Islet of Langerhans (tissue), 1 donor: ENCODE data around the gene PVR.
"Not testable (repeated sequence)": the region's sequence is repeated elsewhere in the genome, so short reads cannot be mapped to it uniquely, and the experiment has no call there.

Experiments
- FAIRE-seq: peaks from one replicate; lab custom pipeline; 2011; peaks lifted over from hg19 to GRCh38; lab: Jason Lieb, UNC

PVR gene, protein sequence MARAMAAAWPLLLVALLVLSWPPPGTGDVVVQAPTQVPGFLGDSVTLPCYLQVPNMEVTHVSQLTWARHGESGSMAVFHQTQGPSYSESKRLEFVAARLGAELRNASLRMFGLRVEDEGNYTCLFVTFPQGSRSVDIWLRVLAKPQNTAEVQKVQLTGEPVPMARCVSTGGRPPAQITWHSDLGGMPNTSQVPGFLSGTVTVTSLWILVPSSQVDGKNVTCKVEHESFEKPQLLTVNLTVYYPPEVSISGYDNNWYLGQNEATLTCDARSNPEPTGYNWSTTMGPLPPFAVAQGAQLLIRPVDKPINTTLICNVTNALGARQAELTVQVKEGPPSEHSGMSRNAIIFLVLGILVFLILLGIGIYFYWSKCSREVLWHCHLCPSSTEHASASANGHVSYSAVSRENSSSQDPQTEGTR

DNA sequence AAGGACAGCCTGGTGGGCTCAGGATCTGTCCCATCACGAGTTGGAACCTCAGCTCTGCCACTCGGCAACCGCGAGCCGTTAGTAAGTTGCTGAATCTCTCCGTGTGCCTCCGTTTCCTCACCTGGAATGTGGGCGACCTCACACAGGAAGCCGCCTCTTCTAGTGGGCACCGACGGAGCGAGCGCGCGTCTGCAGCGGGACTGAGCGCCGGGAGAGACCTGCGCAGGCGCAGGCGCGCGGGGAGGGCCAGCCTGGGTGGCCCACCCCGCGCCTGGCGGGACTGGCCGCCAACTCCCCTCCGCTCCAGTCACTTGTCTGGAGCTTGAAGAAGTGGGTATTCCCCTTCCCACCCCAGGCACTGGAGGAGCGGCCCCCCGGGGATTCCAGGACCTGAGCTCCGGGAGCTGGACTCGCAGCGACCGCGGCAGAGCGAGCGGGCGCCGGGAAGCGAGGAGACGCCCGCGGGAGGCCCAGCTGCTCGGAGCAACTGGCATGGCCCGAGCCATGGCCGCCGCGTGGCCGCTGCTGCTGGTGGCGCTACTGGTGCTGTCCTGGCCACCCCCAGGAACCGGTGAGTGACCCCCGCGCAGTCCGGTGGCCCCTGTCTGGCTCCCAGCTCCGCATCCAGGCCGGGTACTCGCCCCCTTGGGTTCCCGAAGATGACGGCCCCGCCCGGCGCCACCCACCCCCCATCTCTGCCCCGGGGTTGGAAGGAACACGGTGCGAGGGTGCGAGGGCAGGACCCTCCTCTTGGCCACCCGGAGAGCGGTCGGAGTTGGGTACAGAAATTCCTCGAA, at the start of gene PVR:
PVR (plus strand) TSS at position 306 of the 797 bp plus-strand sequence; CDS start at position 493, 187 bp downstream.
- FAIRE-seq = no peak

DNA sequence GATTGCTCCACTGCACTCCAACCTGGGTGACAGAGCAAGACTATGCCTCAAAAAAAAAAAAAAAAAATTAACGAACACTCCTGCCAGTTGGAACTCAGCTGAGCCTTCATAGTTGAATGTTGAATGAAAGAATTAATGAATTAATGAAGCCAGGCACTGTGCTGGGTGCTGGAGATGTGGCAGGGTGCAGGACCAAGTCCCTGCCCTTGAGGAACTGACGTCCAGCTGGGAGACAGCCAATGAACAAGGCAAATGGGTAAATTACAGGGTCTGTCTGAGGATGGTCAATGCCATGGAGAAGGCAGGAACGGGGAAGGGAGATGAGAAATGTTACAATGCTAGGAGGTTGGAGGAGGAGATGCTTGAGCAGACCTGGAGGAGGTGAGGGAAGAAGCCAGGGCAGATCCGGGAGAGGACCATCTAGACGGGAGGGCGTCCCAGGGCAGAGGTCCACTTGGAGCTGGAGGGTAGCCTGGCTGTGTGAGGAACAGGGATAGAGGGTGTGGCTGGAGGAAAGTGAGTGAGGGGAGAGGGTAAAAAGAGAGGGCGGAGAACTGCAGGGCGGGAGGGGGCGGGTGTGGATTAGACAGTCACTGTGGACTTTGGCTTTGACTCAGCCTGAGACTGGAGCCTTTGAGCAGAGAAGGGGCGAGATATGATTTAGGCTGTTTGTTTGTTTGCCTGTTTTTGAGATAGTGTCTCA, 47.1 kb upstream of the PVR start:
- FAIRE-seq = no peak

DNA sequence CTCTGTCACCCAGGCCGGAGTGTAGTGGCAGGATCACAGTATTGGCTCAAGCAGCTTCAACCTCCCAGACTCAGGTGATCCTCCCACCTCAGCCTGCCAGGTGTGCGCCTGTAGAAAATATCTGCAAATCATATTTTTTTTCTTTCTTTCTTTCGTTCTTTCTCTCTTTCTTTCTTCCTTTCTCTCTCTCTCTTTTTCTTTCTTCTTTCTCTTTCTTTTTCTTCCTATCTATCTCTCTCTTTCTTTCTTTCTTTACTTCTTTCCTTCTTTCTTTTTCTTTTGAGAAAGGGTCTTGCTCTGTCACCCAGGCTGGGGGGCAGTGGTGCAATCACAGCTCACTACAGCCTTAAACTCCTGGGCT, 46.6 kb upstream of the PVR start:
- no peak for FAIRE-seq

DNA sequence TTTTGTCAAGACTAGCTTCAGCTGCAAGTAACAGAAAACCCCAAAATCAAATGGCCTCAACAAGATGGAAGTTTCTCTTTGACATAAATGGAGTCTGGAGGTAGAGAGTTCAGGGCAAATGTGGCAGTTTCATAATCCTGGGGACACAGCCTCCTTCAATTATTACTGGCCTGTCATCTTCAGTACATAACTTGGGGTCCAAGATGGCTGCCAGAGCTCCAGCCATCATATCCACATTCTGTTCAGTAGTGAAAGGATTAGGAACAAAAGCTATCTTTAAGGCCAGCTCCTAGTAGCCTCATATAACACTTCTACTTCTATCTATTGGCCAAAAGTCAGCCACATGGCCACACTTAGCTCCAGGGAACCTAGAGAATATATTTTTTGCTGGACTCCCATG, 45.4 kb upstream of the PVR start:
- no peak for FAIRE-seq

DNA sequence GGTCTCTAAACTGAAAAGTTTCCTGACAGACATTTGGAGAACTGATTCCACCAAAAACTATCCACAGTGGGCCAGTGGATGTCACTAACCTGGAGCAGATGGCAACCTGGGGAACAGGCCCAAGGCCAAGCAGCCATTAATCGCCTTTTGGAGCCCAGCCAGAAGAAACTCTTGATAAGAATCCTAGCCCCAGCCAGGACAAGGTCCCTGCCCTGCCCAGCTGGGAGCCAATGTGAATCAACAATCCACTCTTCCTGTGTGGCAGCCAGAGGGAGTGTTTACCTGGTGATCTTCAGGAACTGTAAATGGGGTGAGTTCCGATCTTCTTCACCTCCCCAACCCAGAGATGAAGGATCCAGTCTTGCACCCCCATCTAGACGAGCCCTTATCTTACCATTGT, 44.8 kb upstream of the PVR start:
- no peak for FAIRE-seq

DNA sequence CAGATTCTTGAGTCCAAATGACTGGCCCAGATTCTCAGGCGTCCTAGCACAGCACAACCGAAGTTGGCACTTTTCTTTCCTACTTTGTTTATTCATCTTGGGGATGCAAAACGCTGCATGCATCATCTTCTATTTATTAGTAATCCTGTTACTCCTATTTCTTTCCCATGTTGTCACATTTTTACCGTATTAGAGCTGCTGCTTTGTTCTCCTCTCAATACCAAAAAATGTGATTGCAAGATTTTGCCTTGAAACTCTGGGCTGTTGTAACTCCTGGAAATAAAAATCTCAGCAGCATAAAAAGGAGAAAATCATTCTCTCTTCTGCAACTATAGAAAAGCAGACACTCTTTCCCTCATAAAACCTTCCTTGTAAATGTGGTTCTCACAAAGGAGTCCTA, 43.2 kb upstream of the PVR start:
- no peak for FAIRE-seq

DNA sequence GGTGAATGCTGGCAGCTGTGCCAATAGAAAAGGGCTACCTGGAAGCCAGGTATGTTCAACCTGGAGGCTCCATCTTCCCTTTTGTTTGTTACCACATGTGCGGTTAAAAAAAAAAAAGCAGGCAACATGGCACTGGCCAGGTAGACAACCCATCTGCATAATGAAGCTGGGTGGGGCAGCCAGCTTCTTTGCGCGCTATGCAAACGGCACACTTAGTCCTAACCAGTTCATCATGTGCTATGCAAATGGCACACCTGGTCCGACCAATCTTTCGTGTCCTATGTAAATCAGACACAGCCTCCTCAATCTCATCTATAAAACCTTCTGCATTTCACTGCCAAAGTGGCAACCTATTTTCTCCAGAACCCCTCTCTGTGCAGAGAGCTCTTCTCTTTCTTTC, 41.6 kb upstream of the PVR start:
- FAIRE-seq = peak; percentile 41

DNA sequence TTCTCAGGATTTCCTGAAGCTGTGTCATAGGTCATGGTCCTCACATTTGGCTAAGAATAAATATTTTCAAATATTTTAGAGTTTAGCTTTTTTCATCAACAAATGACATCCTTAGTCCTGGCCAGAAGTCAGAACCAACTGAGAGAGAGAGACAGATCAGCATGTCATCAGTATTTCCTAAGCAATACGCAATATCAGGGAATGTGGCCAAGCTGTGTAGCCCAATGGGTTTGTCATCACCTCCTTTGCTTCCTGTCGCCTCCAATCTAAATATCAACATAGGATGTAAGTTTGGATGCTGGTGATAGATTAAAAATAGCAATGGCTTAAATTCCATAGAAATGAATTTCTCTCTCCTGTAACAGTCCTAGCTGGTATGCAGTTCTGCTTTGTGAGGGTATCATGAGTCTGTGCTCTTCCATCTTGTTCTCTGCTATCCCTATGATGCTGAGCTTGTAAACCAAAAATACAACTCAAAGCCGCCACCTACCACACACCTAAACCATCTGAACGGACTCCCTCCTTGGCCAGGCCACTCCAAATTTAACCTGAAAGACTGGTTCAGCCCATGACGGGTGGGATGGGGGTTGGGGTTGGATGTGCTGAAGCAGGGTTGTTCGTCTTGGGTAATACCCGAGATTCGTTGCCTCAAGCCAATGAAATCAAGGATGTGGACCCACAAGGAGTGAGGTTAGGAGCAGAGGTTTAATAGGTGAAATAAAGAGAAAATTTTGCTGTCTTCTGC, 40.3 kb upstream of the PVR start:
- FAIRE-seq = no peak

DNA sequence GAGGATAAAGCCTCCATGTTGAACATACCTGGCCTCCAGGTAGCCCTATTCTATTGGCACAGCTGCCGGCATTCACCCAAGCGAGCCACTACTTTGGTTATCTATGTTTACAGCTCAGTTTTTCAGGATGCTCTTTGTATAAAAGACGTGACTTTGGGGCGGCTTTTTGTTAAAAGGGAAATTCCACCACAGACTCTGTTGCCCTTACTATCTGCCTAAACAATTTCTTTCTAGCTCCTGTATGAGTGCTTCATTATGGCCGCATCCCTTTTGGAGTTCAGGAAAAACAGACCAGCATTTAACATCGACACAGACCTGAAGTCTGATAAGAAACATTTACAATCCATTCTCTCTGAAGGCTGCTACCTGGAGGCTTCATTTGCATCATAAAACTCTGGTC, 39.5 kb upstream of the PVR start:
- no peak for FAIRE-seq

DNA sequence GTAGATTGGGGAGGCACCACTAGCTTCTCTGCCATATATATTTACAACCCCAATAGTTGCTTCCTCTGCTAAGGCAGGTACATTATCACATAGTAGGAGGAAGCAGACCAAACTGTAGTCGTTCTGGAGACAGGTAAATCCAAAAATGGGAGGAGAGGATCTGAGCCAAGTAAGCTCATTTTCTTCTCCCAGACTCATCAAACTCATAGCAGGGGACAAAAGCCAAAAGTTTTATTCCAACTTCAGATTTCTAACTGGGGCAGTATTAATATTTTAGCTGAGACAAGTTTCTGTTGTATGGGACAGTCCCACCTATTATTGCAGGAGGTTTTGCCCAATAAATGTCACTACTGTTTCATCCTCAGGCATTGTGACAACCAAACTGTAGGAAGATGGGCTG, 38.2 kb upstream of the PVR start:
- no peak for FAIRE-seq

DNA sequence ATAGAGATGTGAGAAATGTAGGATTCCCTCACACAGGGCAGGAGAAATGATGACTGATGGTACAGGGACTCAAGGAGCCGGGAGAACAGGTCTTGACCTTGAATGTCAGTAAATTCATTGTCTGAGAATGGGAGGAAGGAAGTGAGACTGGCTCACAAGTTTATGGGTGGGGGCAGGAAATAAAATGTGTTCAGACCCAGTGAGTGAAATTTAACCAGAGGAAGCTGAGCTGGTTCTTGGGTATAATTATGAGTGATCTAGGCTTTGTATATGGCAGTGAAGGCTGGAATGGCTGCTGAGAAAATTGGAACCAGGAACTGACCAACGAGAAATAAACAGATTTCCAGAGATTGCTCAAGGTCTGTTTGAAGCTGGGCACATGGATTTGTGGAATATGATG, 36.7 kb upstream of the PVR start:
- FAIRE-seq = no peak

DNA sequence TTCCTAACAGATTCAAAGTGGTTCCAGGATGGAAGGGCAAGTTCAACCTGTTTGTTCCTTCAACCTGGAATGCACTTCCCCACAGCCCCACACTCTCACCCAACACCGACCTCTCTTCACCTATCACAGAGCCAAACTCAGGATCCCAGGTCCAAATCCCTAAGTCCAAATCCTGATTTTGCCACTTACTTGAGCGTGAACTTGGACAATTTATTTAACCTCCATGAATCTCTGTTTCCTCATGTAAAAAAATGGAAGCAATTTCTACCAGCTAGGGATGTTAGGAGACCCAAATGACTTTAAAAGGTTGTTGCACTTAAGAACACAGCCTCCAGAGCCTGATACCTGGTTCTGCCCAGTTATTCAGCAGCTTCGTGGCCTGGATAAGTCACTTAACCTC, 35.8 kb upstream of the PVR start:
- no peak for FAIRE-seq

DNA sequence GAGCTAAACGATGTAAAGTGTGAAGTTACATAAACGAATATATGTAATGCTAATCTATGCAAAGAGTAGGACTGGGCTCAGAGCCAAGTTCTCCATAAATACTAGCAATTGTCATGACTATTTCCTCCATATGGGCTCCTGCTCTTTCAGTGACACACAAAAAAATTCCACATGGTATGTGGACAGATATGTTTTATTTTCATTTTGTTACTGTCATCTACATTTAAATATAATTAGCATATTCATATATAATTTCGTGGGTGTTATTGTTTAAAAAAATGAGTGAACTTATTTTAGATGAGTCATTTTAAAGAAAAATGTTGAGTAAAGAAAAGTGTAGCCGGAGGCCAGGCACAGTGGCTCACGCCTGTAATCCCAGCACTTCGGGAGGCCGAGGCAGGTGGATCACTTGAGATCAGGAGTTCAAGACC, 35.3 kb upstream of the PVR start:
- no peak for FAIRE-seq

DNA sequence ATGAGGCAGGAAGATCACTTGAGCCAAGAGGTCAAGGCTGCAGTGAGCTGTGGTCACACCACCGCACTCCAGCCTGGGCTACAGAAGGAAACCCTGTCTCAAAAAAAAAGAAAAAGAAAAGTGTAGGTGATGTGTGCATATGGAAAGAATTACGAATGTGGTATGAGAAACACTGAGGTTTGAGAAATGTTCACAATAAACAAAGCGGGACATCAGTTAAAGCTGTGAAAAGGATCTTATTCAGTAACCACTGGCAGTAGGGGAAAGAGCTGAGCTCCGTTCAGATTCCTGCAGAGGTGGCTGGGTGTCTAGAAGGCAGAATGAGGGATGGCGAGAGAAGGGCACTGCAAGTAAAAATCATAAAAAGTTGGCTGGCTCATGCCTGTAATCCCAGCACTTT, 34.5 kb upstream of the PVR start:
- no peak for FAIRE-seq

DNA sequence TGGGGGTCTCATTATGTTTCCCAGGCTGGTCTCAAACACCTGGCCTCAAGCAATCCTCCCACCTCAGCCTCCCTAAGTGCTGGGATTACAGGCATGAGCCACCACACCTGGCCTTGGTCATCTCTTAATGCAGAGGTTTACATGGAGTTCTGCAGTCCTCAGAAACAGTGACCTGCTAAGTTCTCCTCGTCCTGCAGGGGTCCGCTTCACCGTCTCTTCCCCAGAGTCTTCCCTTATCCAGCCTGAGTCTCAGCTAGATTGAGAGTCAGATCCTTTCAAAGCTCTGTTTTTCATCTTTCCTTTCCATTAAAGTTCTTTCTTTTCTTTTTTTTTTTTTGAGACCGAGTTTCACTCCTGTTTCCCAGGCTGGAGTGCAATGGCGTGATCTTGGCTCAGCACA, 33.2 kb upstream of the PVR start:
- not testable (repeated sequence) for FAIRE-seq

DNA sequence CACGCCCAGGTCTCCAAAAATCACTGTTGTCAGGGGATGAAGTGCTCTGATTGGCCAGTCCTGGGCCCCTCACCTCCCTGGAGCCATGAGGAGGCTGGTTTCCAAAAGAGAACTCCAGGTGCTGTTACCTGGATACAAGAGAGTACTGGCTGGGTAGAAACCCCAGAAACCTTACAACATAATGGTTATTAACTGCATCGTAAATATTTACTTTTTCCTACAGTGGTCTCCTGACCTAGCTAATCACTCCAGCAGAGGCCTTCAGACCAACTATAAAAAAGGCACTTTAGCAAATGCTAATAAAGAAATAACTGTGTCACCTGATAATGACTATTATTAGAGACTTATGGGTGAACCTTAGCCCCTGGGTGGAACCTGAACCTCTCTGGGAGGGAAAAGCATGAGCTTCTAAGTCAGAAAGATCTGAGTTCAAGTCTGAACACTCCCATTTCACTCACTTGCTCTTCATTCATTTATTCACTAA, 31.9 kb upstream of the PVR start:
- peak; percentile 99 for FAIRE-seq

DNA sequence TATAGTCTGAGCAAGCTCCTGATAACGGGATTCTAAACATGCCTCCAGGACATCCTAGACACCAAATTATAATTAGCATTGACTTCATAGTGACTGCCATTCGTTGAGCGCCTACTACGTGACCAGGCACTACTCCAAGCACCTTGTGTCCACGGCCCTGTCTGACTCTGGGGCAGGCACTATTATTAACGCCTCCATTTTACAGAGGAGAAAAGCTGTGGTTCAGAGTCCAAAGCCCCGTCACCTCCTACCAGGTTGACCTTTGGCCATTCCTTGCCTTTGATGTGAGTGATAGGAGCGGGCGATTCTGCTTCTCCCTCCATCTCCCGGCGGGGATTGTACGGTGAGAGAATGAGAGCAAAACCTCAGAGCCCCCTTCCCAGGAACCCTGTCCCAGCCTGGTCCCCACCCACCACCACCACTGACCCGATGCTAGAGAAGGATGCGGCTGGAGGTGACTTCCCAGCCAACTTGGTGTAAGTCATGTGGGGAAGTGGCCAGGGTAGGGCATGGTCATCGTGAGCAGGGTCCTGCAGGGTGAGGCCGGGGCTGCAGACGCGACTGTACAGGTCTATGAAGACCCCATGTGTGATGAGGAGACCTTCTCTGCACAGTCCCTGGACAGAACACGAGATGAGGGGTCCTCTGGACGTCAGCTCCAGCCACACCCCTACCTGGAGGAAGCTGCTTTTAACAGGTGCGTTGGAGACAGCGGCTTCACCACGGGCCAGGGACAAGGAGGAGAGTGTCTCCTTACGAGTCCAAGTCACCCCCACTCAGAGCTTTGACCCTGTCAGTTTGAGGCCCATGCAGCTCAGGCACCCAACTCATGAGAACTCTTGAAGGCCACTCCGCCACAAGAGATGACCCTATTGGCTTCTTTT, 30.2 kb upstream of the PVR start, which contains the start of gene IGSF23:
IGSF23 (plus strand) TSS at position 269 of the 884 bp plus-strand sequence; CDS start at position 352, 83 bp downstream.
- no peak for FAIRE-seq

DNA sequence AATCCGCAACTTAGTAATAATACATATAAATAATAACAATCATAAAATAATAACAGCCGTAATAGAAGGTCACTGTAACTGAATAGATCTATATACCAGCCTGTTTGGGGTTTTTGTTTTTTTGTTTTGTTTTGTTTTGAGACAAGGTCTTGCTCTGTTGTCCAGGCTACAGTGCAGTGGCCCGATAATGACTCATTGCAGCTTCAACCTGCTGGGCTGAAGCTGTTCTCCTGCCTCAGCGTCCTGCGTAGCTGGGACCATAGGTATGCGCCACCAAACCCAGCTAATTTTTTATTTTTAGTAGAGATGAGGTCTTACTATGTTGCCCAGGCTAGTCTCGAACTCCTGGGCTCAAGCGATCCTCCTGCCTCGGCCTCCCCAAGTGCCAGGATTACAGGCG, 29.4 kb upstream of the PVR start:
- FAIRE-seq = no peak

DNA sequence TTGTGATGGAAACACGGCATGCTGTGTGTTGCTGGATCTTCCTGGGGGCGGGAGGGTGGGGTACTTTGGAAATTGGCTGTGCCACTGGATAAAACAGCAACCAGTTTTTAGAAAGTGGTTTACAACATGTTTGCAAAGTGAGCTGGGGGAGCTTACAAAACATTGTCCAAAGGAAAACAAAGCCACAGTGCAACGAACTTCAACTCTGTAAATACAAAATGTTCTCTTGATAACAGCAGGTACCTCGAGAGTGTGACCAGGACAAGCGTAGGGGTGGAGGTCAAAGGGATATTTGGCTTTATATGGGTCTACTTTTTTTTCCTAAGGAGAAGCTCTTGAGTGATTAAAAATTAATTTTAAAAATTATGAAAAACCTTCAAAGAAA, 27.9 kb upstream of the PVR start:
- no peak for FAIRE-seq

DNA sequence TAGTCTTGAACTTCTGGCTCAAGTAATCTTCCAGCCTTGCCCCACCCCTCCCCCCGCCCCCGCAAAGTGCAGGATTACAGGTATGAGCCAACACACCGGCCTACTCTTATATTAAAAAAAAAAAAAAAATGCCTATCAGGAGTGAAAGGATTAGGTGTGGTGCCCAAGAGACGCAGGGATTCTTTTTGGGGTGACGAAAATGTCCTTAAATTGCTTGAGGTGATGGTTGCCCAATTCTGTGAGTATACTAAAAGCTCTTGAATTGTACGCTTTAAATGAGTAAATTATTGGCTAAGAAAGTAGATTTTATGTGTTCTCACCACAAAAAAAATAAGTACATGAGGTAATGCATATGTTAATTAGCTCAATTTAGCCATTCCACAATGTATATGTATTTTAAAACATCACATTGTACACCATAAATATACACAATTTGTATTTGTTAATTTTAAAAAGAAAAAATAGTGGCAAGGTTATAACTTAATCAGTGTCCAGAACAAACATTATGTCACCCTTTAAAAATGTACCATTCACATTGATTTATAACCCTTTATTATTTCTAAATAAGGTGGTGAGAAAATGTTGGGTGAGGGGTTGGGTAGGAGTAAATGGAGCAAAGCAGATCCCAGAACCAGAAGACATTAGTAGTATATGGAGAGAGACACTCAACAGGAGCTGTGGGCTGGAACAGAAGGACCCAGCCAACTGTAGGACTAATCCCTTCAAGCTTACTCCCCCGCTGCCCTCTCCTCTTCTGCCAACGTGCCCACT, 26.4 kb upstream of the PVR start:
- FAIRE-seq = no peak
